ENCODE measurements around the gene TBATA.

DNA sequence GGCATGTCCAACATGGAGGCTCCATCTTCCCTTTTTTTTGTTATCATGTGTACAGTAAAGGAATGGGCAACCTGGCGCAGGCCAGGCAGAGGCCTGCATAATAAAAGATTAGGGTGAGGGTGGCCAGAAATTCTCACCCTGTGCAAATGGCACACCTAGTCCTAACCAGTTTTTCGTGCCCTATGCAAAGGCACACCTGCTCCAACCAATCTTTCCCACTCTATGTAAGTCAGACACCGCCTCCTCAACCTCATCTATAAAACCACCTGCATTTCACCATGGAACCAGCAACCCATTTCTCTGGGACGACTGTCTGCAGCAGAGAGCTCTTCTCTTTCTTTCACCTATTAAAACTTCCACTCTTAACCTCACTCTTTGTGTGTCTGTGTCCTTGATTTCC, 16.1 kb downstream of the TBATA start:
- TF ChIP-seq, protein P1, sequence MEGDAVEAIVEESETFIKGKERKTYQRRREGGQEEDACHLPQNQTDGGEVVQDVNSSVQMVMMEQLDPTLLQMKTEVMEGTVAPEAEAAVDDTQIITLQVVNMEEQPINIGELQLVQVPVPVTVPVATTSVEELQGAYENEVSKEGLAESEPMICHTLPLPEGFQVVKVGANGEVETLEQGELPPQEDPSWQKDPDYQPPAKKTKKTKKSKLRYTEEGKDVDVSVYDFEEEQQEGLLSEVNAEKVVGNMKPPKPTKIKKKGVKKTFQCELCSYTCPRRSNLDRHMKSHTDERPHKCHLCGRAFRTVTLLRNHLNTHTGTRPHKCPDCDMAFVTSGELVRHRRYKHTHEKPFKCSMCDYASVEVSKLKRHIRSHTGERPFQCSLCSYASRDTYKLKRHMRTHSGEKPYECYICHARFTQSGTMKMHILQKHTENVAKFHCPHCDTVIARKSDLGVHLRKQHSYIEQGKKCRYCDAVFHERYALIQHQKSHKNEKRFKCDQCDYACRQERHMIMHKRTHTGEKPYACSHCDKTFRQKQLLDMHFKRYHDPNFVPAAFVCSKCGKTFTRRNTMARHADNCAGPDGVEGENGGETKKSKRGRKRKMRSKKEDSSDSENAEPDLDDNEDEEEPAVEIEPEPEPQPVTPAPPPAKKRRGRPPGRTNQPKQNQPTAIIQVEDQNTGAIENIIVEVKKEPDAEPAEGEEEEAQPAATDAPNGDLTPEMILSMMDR (IDR thresholded peaks at IDR 0.05) = no peak
- no peak for TF ChIP-seq POLR2A (IDR thresholded peaks at IDR 0.05)
